GM18873 (cell line): ENCODE measurements around the gene RFC3.
"Not testable (repeated sequence)": the region's sequence is repeated elsewhere in the genome, so short reads cannot be mapped to it uniquely, and the experiment has no call there.

Experiments used
- ATAC-seq: cut with Tn5 transposase; IDR thresholded peaks from one replicate; pipeline ENCODE4 v1.9.1; 2021; ENCODE audit warnings: mild to moderate bottlenecking, moderate library complexity, moderate number of reproducible peaks; ENCODE audit not compliant: unreplicated experiment, low FRiP score

The RFC3 gene

GRCh38 chr13:33806470-33807248 is 11.3 kb upstream of the RFC3 start:
- no peak for ATAC-seq

GRCh38 chr13:33812829-33813228 is 5.1 kb upstream of the RFC3 start:
- ATAC-seq = not testable (repeated sequence)

GRCh38 chr13:33815011-33815550 is 2.9 kb upstream of the RFC3 start:
- ATAC-seq = no peak

GRCh38 chr13:33816912-33817311 is 1.0 kb upstream of the RFC3 start:
- no peak for ATAC-seq

GRCh38 chr13:33817513-33817900 is 442 bp upstream of the RFC3 start:
- ATAC-seq = no peak

GRCh38 chr13:33825083-33825482 is 7.1 kb downstream of the RFC3 start:
- no peak for ATAC-seq

- ATAC-seq = no peak
Measured at GRCh38 chr13:33827139-33827538, 9.2 kb downstream of the RFC3 start.

- ATAC-seq = no peak
Measured at GRCh38 chr13:33828431-33829129, 10.6 kb downstream of the RFC3 start.

GRCh38 chr13:33832872-33833271 is 14.9 kb downstream of the RFC3 start:
- ATAC-seq = no peak

- no peak for ATAC-seq
Measured at GRCh38 chr13:33838647-33839046, 20.7 kb downstream of the RFC3 start.

- ATAC-seq = no peak
Measured at GRCh38 chr13:33840402-33840801, 22.5 kb downstream of the RFC3 start.

GRCh38 chr13:33842207-33842606 is 24.3 kb downstream of the RFC3 start:
- ATAC-seq = no peak

GRCh38 chr13:33842986-33843385 is 25.0 kb downstream of the RFC3 start:
- ATAC-seq = no peak

- ATAC-seq = no peak
Measured at GRCh38 chr13:33845572-33846302, 27.8 kb downstream of the RFC3 start.

- peak; percentile 62 for ATAC-seq
Measured at GRCh38 chr13:33846303-33847062, 28.5 kb downstream of the RFC3 start.

- ATAC-seq = no peak
Measured at GRCh38 chr13:33849211-33849610, 31.3 kb downstream of the RFC3 start.

- no peak for ATAC-seq
Measured at GRCh38 chr13:33855371-33855895, 37.5 kb downstream of the RFC3 start.

- ATAC-seq = no peak
Measured at GRCh38 chr13:33859691-33860303, 41.8 kb downstream of the RFC3 start.

- ATAC-seq = no peak
Measured at GRCh38 chr13:33860526-33860925, 42.6 kb downstream of the RFC3 start.

GRCh38 chr13:33862016-33862415 is 44.1 kb downstream of the RFC3 start:
- ATAC-seq = no peak
